Measurements from ENCODE around the gene FTSJ1. TPM values are rescaled to one million over a fixed set of nuclear protein-coding genes. Genes with fewer than 3 reads are reported as not detected.

FTSJ1 gene
- total and polyA plus RNA-seq, 7 donors = 15.6 to 39.9 (median 26.9) TPM

DNA sequence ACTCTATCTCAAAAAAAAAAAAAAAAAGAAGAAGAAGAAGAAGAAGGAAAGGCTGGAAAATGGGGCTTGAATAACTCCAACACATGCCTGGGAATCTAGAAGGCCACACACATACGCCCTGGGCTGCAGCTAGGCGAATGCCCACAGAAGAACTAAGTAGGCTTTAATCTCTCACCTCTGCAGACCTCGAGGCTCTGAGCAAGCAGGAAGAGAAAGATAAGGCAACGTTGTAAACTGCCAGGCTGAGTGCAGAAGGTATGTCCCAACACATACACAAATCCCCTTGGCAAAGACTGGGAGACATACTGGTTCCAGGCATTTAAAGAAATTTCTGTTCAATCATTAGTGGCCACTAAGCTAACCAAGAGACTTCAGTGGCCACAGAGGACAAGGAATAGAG is 24.3 kb upstream of the FTSJ1 start:
- intact Hi-C loops (cut with DNase I) = no loop called here
- Histone ChIP-seq H3K4me3 (no peak overlapping the region), H3K4me1 (no peaks in the 10 kb centered on the region), H3K36me3 (no peaks in the 10 kb centered on the region), H3K27me3 (no peaks in the 10 kb centered on the region), H3K27ac (no peak overlapping the region), H3K9me3 (no peaks in the 10 kb centered on the region)
- DNase-seq = no peak
- 47 to 49% methylated on average over 4 of the region's 4 CpGs for WGBS, 2 donors
- TF ChIP-seq EP300 (IDR thresholded peaks at IDR 0.05) = no peak
- TF ChIP-seq, protein P1, sequence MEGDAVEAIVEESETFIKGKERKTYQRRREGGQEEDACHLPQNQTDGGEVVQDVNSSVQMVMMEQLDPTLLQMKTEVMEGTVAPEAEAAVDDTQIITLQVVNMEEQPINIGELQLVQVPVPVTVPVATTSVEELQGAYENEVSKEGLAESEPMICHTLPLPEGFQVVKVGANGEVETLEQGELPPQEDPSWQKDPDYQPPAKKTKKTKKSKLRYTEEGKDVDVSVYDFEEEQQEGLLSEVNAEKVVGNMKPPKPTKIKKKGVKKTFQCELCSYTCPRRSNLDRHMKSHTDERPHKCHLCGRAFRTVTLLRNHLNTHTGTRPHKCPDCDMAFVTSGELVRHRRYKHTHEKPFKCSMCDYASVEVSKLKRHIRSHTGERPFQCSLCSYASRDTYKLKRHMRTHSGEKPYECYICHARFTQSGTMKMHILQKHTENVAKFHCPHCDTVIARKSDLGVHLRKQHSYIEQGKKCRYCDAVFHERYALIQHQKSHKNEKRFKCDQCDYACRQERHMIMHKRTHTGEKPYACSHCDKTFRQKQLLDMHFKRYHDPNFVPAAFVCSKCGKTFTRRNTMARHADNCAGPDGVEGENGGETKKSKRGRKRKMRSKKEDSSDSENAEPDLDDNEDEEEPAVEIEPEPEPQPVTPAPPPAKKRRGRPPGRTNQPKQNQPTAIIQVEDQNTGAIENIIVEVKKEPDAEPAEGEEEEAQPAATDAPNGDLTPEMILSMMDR (IDR thresholded peaks at IDR 0.05) = no peak
- no peak for TF ChIP-seq POLR2AphosphoS5 (IDR thresholded peaks at IDR 0.05)
- TF ChIP-seq POLR2A (IDR thresholded peaks at IDR 0.05) = no peak

DNA sequence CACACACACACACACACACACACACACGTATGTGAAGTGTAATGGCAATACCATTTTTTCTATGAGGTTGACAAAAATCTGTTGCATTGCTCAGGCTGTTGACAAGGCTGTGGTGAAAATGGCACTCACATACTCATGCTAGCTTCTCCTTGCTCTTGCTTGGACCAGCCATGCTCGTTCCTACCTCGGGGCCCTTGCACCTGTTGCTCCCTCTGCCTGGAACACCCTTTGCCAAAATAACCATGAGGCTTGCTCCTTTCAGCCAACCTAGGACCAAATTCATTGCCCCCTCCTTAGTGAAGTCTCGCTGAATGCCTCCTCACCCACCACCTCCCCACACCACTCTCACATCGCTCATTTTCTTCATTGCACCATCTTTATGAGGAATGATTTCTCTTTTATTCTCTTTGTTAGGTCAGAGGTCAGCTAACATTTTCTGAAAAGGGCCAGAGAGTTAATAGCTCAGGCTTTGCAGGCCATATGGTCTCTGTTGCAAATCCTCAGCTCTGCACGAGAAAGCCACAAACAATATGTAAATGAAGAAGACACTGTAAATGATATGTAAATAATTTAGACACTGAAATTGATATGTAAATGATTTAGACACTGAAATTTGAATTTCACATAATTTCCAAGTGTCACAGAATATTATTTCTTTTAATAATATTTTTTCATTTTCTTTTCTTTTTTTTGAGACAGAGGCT is 19.2 kb upstream of the FTSJ1 start:
- no peaks in the 10 kb centered on the region for H3K27me3 ChIP-seq
- no peak overlapping the region for H3K27ac ChIP-seq
- TF ChIP-seq EP300 (IDR thresholded peaks at IDR 0.05) = no peak
- TF ChIP-seq POLR2A (IDR thresholded peaks at IDR 0.05) = no peak
- no peak for TF ChIP-seq POLR2AphosphoS5 (IDR thresholded peaks at IDR 0.05)
- H3K4me1 ChIP-seq = no peaks in the 10 kb centered on the region
- 88 to 91% methylated on average over 6 of the region's 6 CpGs for WGBS, 2 donors
- DNase-seq = no peak
- H3K36me3 ChIP-seq = no peaks in the 10 kb centered on the region
- H3K9me3 ChIP-seq = no peaks in the 10 kb centered on the region
- intact Hi-C loops (cut with DNase I) = no loop called here
- H3K4me3 ChIP-seq = no peak overlapping the region

DNA sequence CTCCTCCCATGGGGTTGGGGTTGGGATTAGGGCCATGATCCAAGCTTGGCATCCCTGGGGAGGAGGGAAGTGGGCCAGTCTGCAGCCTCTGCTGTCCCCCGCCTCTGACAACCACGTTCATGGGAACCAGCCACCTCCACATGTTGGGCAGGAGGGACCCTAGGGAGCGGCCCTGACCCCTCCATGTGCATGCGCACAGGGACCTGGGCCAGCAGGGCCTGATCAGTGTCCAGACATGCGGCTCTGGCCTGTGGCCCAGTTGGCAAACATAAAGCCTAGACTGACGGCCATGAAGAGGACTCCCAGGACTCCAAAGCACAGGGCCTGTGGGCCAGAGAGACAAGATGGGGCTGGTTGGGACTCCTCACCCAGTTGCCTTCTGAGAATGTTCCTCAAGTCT is 17.3 kb upstream of the FTSJ1 start:
- no peaks in the 10 kb centered on the region for H3K36me3 ChIP-seq
- H3K4me1 ChIP-seq = no peaks in the 10 kb centered on the region
- no peak overlapping the region for H3K4me3 ChIP-seq
- H3K27ac ChIP-seq = no peak overlapping the region
- no peaks in the 10 kb centered on the region for H3K9me3 ChIP-seq
- 78 to 83% methylated on average over 6 of the region's 6 CpGs for WGBS, 2 donors
- intact Hi-C loops (cut with DNase I) = no loop called here
- DNase-seq = no peak
- H3K27me3 ChIP-seq = no peaks in the 10 kb centered on the region
- no peak for TF ChIP-seq EP300 (IDR thresholded peaks at IDR 0.05)
- TF ChIP-seq, protein P1 (IDR thresholded peaks at IDR 0.05) = no peak
- no peak for TF ChIP-seq POLR2A (IDR thresholded peaks at IDR 0.05)
- TF ChIP-seq POLR2AphosphoS5 (IDR thresholded peaks at IDR 0.05) = no peak

DNA sequence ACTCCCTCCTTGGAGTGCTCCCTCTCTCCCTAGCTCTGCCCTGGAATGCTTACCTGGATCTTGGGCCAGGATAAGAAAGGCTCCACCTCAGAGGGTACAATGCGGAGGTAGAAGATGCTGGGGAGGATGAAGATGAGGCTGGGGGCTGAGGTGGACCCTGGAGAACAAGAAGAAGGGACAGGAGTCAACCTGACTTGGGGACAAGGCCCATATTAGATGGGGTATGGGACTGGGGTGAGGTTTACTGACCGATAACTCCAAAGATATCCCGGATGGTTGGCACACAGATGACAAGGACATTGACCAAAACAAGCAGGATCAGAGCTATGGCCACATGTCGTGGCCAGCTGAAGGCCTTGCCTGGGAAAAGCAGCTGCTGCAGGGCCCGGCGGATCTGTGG is 16.5 kb upstream of the FTSJ1 start:
- Histone ChIP-seq H3K27ac (no peak overlapping the region), H3K36me3 (no peaks in the 10 kb centered on the region), H3K9me3 (no peaks in the 10 kb centered on the region), H3K4me1 (no peaks in the 10 kb centered on the region), H3K27me3 (no peaks in the 10 kb centered on the region), H3K4me3 (no peak overlapping the region)
- TF ChIP-seq POLR2A (IDR thresholded peaks at IDR 0.05) (no peak), EP300 (IDR thresholded peaks at IDR 0.05) (no peak), POLR2AphosphoS5 (IDR thresholded peaks at IDR 0.05) (no peak)
- TF ChIP-seq, protein P1 (IDR thresholded peaks at IDR 0.05) = no peak
- intact Hi-C loops (cut with DNase I) = no loop called here
- DNase-seq = no peak
- WGBS, 2 donors = 97 to 98% methylated on average over 6 of the region's 6 CpGs

DNA sequence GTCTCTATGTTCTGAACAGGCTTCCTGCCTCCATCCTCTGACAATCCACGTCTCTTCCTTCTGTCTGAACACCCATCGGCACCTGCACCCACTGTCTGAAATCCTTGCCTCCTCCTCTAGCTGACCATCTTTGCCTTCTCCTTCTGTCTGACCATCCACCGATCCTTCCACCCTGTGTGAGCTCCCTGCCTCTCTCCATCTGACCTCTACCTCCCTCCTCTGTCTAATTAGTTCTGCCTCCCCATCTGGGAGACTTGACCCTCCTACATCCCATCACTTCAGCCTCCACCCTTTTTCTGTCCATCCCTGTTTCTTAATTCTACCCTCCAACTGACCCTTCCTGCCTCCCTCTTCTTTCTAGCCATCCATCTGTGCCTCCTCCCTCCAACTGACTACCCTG is 16.0 kb upstream of the FTSJ1 start:
- no peak overlapping the region for H3K4me3 ChIP-seq
- DNase-seq = no peak
- H3K4me1 ChIP-seq = no peaks in the 10 kb centered on the region
- intact Hi-C loops (cut with DNase I) = no loop called here
- 96 to 97% methylated on average over 3 of the region's 3 CpGs for whole genome bisulfite sequencing, 2 donors
- no peak overlapping the region for H3K27ac ChIP-seq
- H3K36me3 ChIP-seq = no peaks in the 10 kb centered on the region
- no peaks in the 10 kb centered on the region for H3K9me3 ChIP-seq
- TF ChIP-seq EP300 (IDR thresholded peaks at IDR 0.05) = no peak
- TF ChIP-seq POLR2AphosphoS5 (IDR thresholded peaks at IDR 0.05) = no peak
- TF ChIP-seq POLR2A (IDR thresholded peaks at IDR 0.05) = no peak
- TF ChIP-seq, protein P1 (IDR thresholded peaks at IDR 0.05) = no peak
- no peaks in the 10 kb centered on the region for H3K27me3 ChIP-seq

Data from sigmoid colon (tissue), 7 donors.